NB4 (cell line): ENCODE data around the gene MED26.
"Not testable (repeated sequence)": the region's sequence is repeated elsewhere in the genome, so short reads cannot be mapped to it uniquely, and the experiment has no call there.

ENCODE experiments used
- DNase-seq: peaks from one replicate; pipeline ENCODE4 v3.0.0; 2010; ENCODE audit warnings: low read depth
- H3K4me3 ChIP-seq: one replicate; pipeline ENCODE4 v1.5.1; 2011; ENCODE audit warnings: mild to moderate bottlenecking, low read depth, low read length, moderate library complexity
- CTCF ChIP-seq: IDR thresholded peaks from one replicate; pipeline ENCODE4 v1.5.1; 2012; ENCODE audit warnings: low read depth, low read length
- MAX ChIP-seq: IDR thresholded peaks from 2 replicates; pipeline ENCODE4 v1.6.1; 2011; ENCODE audit warnings: low read depth, low read length
- MYC ChIP-seq: IDR thresholded peaks from 2 replicates; pipeline ENCODE4 v1.6.1; 2011; ENCODE audit warnings: low read depth, low read length
- POLR2A ChIP-seq: IDR thresholded peaks from 2 replicates; pipeline ENCODE4 v1.6.1; 2011; ENCODE audit warnings: mild to moderate bottlenecking; ENCODE audit not compliant: insufficient read length; ENCODE audit errors: extremely low read depth

Gene MED26

GRCh38 chr19:16628183-16628983 lies at the start of gene MED26:
TSS of gene MED26 (minus strand) at chr19:16628204. CDS start at chr19:16627943, 261 bp downstream.
- TF ChIP-seq MYC (peak; percentile 10; the same call in 1 of the 2 replicates), POLR2A (peak; percentile 78), CTCF (no peak)
- peak; percentile 91 for DNase-seq
- H3K4me3 ChIP-seq = peak within 1 kb of the TSS; percentile 91

GRCh38 chr19:16677055-16677454 lies 49.1 kb upstream of the MED26 start:
- DNase-seq = peak; percentile 22
- no peak overlapping the region for H3K4me3 ChIP-seq
- TF ChIP-seq CTCF (no peak), MAX (no peak), POLR2A (no peak), MYC (no peak)

GRCh38 chr19:16676101-16676798 lies 48.2 kb upstream of the MED26 start:
- H3K4me3 ChIP-seq = no peak overlapping the region
- no peak for DNase-seq
- TF ChIP-seq MAX = no peak
- no peak for TF ChIP-seq MYC
- no peak for TF ChIP-seq POLR2A
- TF ChIP-seq CTCF = no peak

GRCh38 chr19:16673839-16674238 lies 45.8 kb upstream of the MED26 start:
- H3K4me3 ChIP-seq = not testable (repeated sequence)

GRCh38 chr19:16673231-16673630 lies 45.2 kb upstream of the MED26 start:
- DNase-seq = peak; percentile 43

More at GRCh38 chr19:16673839-16674238, 45.8 kb upstream of the MED26 start:
- DNase-seq = not testable (repeated sequence)

More at GRCh38 chr19:16673231-16673630, 45.2 kb upstream of the MED26 start:
- no peak overlapping the region for H3K4me3 ChIP-seq
- no peak for TF ChIP-seq MYC
- no peak for TF ChIP-seq CTCF
- no peak for TF ChIP-seq MAX
- no peak for TF ChIP-seq POLR2A
